GM21717 (cell line): ENCODE results near the gene DERL2.
"Not testable (repeated sequence)": the region's sequence is repeated elsewhere in the genome, so short reads cannot be mapped to it uniquely, and the experiment has no call there.

ENCODE experiments used
- ATAC-seq: cut with Tn5 transposase; IDR thresholded peaks from one replicate; pipeline ENCODE4 v1.9.1; 2021; ENCODE audit warnings: mild to moderate bottlenecking, moderate library complexity; ENCODE audit not compliant: unreplicated experiment

DERL2 gene

GRCh38 chr17:5438716-5439445 lies 47.1 kb downstream of the DERL2 start, which contains the start of gene C1QBP:
TSS of gene C1QBP (minus strand) at chr17:5439155. CDS start at chr17:5439073, 82 bp downstream.
- peak; percentile 66 for ATAC-seq

- no peak for ATAC-seq
Measured at GRCh38 chr17:5437721-5438317, 48.2 kb downstream of the DERL2 start.

GRCh38 chr17:5435781-5436315 lies 50.1 kb downstream of the DERL2 start:
- not testable (repeated sequence) for ATAC-seq

- no peak for ATAC-seq
Measured at GRCh38 chr17:5434984-5435383, 51.0 kb downstream of the DERL2 start.

GRCh38 chr17:5431949-5432556 lies 53.9 kb downstream of the DERL2 start:
- ATAC-seq, result no peak

- not testable (repeated sequence) for ATAC-seq
Measured at GRCh38 chr17:5431234-5431633, 54.7 kb downstream of the DERL2 start.

GRCh38 chr17:5430413-5430999 lies 55.5 kb downstream of the DERL2 start:
- no peak for ATAC-seq

- no peak for ATAC-seq
Measured at GRCh38 chr17:5429191-5429887, 56.6 kb downstream of the DERL2 start.

- ATAC-seq, result no peak
Measured at GRCh38 chr17:5425826-5426225, 60.2 kb downstream of the DERL2 start.

GRCh38 chr17:5424909-5425308 lies 61.1 kb downstream of the DERL2 start:
- no peak for ATAC-seq

- ATAC-seq, result no peak
Measured at GRCh38 chr17:5422505-5422904, 63.5 kb downstream of the DERL2 start.
